Fibroblast of lung (primary cell): Measurements from ENCODE around the gene HUNK. TPM values are rescaled to one million over a fixed set of nuclear protein-coding genes. Genes with fewer than 3 reads are reported as not detected.

Source experiments
- DNase-seq, 2 donors: peaks; one replicate each; pipeline versions ENCODE4 v3.0.0 to v3.0.0-alpha.2; 2010; ENCODE audit warnings: low read depth in 2 of 2
- H2AFZ ChIP-seq: 2 replicates; pipeline ENCODE4 v1.5.1; 2012; ENCODE audit warnings: low read length, control low read depth, inconsistent platforms
- H3K27ac ChIP-seq: 2 replicates; pipeline ENCODE4 v1.5.1; 2011; ENCODE audit warnings: low read length, control low read depth; ENCODE audit not compliant: insufficient read depth
- H3K27me3 ChIP-seq: 2 replicates; pipeline ENCODE4 v1.5.1; 2011; ENCODE audit warnings: mild to moderate bottlenecking, low read length; ENCODE audit not compliant: control insufficient read depth, insufficient read depth
- H3K36me3 ChIP-seq: 2 replicates; pipeline ENCODE4 v1.5.1; 2011; ENCODE audit warnings: low read length; ENCODE audit not compliant: control insufficient read depth, insufficient read depth
- H3K4me1 ChIP-seq: 2 replicates; pipeline ENCODE4 v1.5.1; 2011; ENCODE audit warnings: low read length; ENCODE audit not compliant: control insufficient read depth, insufficient read depth; ENCODE audit errors: extremely low read depth
- H3K4me2 ChIP-seq: 2 replicates; pipeline ENCODE4 v1.5.1; 2011; ENCODE audit warnings: low read length, control low read depth; ENCODE audit not compliant: insufficient read depth; ENCODE audit errors: extremely low read depth
- H3K4me3 ChIP-seq, 4 experiments: fragments of 200-600 bp in 1 of 4; sonication (generic) in 1 of 4; replicated peaks in 1 of 4; 2 replicates each; pipeline ENCODE4 v1.5.1; 2011 to 2016; ENCODE audit warnings: low read length in 4 of 4, low read depth in 3 of 4, mild to moderate bottlenecking in 3 of 4, control low read depth in 2 of 4, inconsistent platforms in 1 of 4, mixed read lengths in 1 of 4; ENCODE audit not compliant: insufficient read depth in 1 of 4; ENCODE audit errors: control extremely low read depth in 1 of 4
- H3K79me2 ChIP-seq: 2 replicates; pipeline ENCODE4 v1.5.1; 2012; ENCODE audit warnings: mild to moderate bottlenecking, low read length, inconsistent platforms; ENCODE audit not compliant: control insufficient read depth, insufficient read depth
- H3K9ac ChIP-seq: 2 replicates; pipeline ENCODE4 v1.5.1; 2011; ENCODE audit warnings: mild to moderate bottlenecking, low read length, control low read depth; ENCODE audit not compliant: insufficient read depth
- H3K9me3 ChIP-seq: 2 replicates; pipeline ENCODE4 v1.5.1; 2012; ENCODE audit warnings: low read depth, low read length; ENCODE audit not compliant: control insufficient read depth, insufficient read depth
- H4K20me1 ChIP-seq: 2 replicates; pipeline ENCODE4 v1.5.1; 2011; ENCODE audit warnings: low read length; ENCODE audit not compliant: control insufficient read depth, insufficient read depth; ENCODE audit errors: extremely low read depth
- EZH2 ChIP-seq: IDR thresholded peaks from 2 replicates; pipeline ENCODE4 v1.5.1; 2012; ENCODE audit warnings: low read length, control low read depth, mild to moderate bottlenecking; ENCODE audit errors: missing control alignments
- polyA plus RNA-seq, 2 donors: library from polyadenylated mRNA; depleted of rRNA in 1 of 2; stranded (reverse) in 1 of 2; unstranded in 1 of 2; fragments of >200 nt; gene quantifications; 2 replicates each; pipeline ENCODE4 v1.2.1, GENCODE V29; 2011 to 2012; ENCODE audit warnings: missing spikeins in 1 of 2
- total RNA-seq: library from RNA; depleted of rRNA; stranded (reverse); fragments of >200 nt; gene quantifications from 2 replicates; pipeline ENCODE4 v1.2.1, GENCODE V29; 2014
- TF ChIP-seq, protein P1 (sequence below), 2 donors: IDR thresholded peaks in 1 of 2; conservative IDR thresholded peaks in 1 of 2; 1 replicate in 1 of 2; 2 replicates in 1 of 2; pipeline ENCODE4 v1.5.1; 2011 to 2012; ENCODE audit warnings: low read length in 2 of 2, control low read depth in 1 of 2, inconsistent platforms in 1 of 2, low read depth in 1 of 2, mild to moderate bottlenecking in 1 of 2

Gene HUNK
- total and polyA plus RNA-seq, 2 donors (not counting 1 experiment from before 2014, with no cell fraction given) = 0.09 to 0.33 TPM

DNA sequence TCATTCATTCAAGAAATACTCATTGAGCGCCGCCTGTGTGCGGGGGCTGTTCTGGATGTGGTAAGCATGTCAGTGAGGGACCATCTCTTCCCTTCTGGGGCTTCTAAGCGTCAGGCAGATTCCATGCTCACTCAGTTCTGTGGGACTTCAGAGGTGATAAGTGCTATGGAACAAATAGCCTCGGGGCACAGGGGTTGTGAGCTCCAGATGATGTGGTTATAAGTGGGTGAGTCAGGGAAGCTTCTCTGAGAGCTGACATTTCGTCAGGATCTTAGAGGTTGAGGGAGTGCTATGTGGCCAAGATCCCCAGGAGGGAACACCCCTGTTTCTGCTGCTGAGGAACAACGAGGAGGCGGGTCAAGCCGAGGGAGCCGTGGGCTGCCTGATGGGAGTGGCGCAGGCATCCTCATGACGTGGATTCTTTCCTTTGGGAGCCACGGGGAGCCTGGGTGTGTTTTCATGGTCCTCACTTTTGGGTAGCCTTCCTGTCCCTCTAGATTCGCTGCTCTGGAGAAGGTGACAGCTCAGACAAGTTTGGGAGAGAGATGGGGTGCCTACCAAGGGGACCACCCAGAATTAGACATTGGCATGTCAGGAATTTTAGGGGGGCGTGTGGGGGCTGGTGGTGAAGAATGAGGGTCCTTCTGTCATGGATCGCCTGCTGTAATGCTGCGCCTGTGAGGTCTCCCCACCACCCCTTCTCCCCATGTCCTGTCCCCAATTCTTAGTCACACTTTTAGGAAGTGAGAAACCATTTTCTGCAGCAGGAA is 38.5 kb downstream of the HUNK start:
- no peaks in the 10 kb centered on the region for H3K79me2 ChIP-seq
- H4K20me1 ChIP-seq = no peaks in the 10 kb centered on the region
- no peak overlapping the region for H2AFZ ChIP-seq
- H3K9me3 ChIP-seq = no peaks in the 10 kb centered on the region
- H3K4me2 ChIP-seq = no peak overlapping the region
- DNase-seq = peak in 1 of 2 donors; percentile 29
- no peaks in the 10 kb centered on the region for H3K4me1 ChIP-seq
- TF ChIP-seq, protein P1, sequence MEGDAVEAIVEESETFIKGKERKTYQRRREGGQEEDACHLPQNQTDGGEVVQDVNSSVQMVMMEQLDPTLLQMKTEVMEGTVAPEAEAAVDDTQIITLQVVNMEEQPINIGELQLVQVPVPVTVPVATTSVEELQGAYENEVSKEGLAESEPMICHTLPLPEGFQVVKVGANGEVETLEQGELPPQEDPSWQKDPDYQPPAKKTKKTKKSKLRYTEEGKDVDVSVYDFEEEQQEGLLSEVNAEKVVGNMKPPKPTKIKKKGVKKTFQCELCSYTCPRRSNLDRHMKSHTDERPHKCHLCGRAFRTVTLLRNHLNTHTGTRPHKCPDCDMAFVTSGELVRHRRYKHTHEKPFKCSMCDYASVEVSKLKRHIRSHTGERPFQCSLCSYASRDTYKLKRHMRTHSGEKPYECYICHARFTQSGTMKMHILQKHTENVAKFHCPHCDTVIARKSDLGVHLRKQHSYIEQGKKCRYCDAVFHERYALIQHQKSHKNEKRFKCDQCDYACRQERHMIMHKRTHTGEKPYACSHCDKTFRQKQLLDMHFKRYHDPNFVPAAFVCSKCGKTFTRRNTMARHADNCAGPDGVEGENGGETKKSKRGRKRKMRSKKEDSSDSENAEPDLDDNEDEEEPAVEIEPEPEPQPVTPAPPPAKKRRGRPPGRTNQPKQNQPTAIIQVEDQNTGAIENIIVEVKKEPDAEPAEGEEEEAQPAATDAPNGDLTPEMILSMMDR (conservative IDR thresholded peaks at IDR 0.05 in 1 of 2, IDR thresholded peaks at IDR 0.05 in 1 of 2; ENCODE audit: low read depth in 1 of 2, low read length in 2 of 2) = no peak
- no peak for TF ChIP-seq EZH2
- no peaks in the 10 kb centered on the region for H3K27me3 ChIP-seq
- H3K9ac ChIP-seq = no peak overlapping the region
- no peak overlapping the region for H3K4me3 ChIP-seq
- H3K27ac ChIP-seq = no peak overlapping the region
- no peaks in the 10 kb centered on the region for H3K36me3 ChIP-seq

DNA sequence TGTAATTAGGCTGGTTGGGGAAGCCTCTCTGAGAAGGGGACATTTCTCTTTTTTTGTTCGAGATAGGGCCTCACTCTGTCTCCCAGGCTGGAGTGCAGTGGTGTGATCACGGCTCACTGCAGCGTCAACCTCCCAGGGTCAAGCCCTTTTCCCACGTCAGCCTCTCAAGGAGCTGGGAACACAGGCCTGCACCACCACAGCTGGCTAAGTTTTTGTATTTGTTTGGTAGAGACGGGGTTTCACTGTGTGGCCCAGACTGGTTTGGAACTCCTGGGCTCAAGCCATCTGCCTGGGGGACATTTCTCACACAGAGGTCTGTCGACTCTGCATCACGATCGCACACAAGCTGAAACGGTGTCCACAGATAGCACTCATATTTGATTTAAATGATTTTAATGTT is 39.7 kb downstream of the HUNK start:
- Histone ChIP-seq H4K20me1 (no peaks in the 10 kb centered on the region), H2AFZ (no peak overlapping the region), H3K9me3 (no peaks in the 10 kb centered on the region), H3K4me1 (no peaks in the 10 kb centered on the region), H3K79me2 (no peaks in the 10 kb centered on the region), H3K4me3 (no peak overlapping the region), H3K36me3 (no peaks in the 10 kb centered on the region), H3K27me3 (no peaks in the 10 kb centered on the region), H3K9ac (no peak overlapping the region), H3K27ac (no peak overlapping the region), H3K4me2 (no peak overlapping the region)
- TF ChIP-seq, protein P1 (conservative IDR thresholded peaks at IDR 0.05 in 1 of 2, IDR thresholded peaks at IDR 0.05 in 1 of 2; ENCODE audit: low read depth in 1 of 2, low read length in 2 of 2) = no peak
- TF ChIP-seq EZH2 = no peak
- no peak for DNase-seq

DNA sequence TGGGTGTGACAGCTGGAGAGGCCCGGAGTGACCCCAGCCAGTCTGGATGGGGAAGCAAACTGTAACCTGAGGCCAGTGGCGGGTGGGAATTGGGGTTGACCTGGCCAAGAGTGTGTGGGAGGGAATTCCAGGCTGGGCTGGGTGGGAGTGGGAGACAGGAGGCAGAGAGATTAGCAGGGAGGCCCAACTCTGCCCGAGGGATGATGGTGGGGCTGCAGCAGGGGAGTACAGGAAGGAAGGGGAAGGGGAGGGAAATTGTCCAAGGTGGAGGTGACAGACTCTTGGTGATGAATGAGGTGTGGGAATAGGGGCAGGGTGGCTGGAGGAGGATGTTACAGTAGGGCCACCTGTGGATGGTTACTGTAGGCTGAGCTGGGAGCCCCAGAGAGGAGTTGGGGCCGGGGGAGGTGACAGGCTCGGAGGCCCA is 40.4 kb downstream of the HUNK start:
- Histone ChIP-seq H3K4me2 (no peak overlapping the region), H4K20me1 (no peaks in the 10 kb centered on the region), H3K36me3 (no peaks in the 10 kb centered on the region), H3K4me3 (no peak overlapping the region), H3K4me1 (no peaks in the 10 kb centered on the region), H3K9ac (no peak overlapping the region), H3K9me3 (no peaks in the 10 kb centered on the region), H3K27me3 (no peaks in the 10 kb centered on the region), H3K27ac (no peak overlapping the region), H2AFZ (no peak overlapping the region), H3K79me2 (no peaks in the 10 kb centered on the region)
- DNase-seq = no peak
- TF ChIP-seq EZH2 = no peak
- TF ChIP-seq, protein P1 (conservative IDR thresholded peaks at IDR 0.05 in 1 of 2, IDR thresholded peaks at IDR 0.05 in 1 of 2; ENCODE audit: low read depth in 1 of 2, low read length in 2 of 2) = no peak
